Measurements from ENCODE around the gene LAGE3. TPM values are rescaled to one million over a fixed set of nuclear protein-coding genes. Genes with fewer than 3 reads are reported as not detected.

LAGE3 gene
- total RNA-seq, 1 donor from 2014 or later, result 15.1 TPM

DNA sequence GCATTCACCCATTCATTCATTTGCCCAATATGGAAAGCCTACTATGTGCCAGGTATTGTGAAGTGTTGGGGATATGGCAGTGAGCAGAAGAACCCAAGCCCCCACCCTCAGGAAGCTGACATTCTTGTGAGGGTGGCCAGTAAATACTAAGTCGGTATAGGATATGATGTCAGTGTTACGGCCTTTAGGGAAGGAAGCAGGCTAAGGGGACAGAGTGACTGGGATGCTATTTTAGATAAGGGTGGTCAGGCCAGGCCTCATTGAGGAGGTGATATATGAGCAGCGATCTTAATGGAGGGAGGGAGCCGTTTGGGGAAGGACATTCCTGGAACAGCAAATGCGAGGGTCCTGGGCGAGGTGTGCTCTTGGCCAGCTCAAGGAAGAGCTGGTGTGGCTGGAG, 48.6 kb downstream of the LAGE3 start:
- no peak for TF ChIP-seq CTCF (IDR thresholded peaks at IDR 0.05)
- H3K9me3 ChIP-seq, result no peaks in the 10 kb centered on the region
- H3K4me3 ChIP-seq, result peak overlapping the region; percentile 65
- DNase-seq (no peak), ATAC-seq (no peak)
- peaks cover 15% of the 10 kb centered on the region for H3K36me3 ChIP-seq
- peak overlapping the region; percentile 47 for H3K27ac ChIP-seq
- H3K27me3 ChIP-seq, result no peaks in the 10 kb centered on the region
- intact Hi-C loops (cut with DNase I), result no loop called here
- H3K4me1 ChIP-seq, result peaks cover 3% of the 10 kb centered on the region

GRCh38 chrX:154429711-154430110, 49.4 kb downstream of the LAGE3 start:
- H3K9me3 ChIP-seq, result no peaks in the 10 kb centered on the region
- peaks cover 15% of the 10 kb centered on the region for H3K36me3 ChIP-seq
- H3K4me1 ChIP-seq, result peaks cover 3% of the 10 kb centered on the region
- intact Hi-C loops (cut with DNase I), result no loop called here
- no peak for DNase-seq
- peak overlapping the region; percentile 65 for H3K4me3 ChIP-seq
- no peaks in the 10 kb centered on the region for H3K27me3 ChIP-seq
- no peak for ATAC-seq
- H3K27ac ChIP-seq, result no peak overlapping the region
- TF ChIP-seq CTCF (IDR thresholded peaks at IDR 0.05), result no peak

DNA sequence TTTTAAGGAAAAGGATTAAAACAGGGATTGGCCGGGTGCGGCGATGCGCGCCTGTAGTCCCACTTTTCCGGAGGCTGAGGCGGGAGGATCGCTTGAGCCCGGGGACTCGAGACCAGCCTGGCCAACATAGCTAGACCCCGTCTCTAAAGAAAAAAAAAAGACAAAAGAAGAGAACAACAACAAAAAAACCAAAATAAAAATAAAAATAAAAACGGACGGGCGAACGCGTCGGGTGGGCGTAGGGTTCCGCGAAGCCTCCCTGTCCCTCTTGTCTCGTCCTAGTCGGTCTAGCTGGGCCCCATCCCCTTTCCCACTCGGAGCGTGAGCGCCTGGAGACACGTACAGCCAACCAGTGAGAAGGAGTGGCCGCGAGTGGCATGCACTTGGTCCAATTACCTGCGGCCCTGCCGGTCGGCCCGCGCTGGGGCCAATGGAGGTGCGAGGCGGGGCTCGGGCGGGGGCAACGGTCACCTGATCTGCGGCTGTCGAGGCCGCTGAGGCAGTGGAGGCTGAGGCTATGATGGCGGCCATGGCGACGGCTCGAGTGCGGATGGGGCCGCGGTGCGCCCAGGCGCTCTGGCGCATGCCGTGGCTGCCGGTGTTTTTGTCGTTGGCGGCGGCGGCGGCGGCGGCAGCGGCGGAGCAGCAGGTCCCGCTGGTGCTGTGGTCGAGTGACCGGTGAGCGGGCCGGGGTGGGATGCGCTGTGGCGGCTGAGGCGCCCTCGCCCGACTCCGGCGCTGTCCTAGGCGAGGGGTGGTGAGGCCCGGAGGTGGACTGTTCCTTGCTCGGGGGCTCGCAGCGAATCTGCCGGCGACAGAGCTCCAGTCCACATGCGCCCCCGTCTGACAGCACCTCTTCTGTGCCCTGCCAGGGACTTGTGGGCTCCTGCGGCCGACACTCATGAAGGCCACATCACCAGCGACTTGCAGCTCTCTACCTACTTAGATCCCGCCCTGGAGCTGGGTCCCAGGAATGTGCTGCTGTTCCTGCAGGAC, 50.6 kb downstream of the LAGE3 start, which contains the start of gene ATP6AP1:
Gene ATP6AP1 (plus strand): TSS at position 502 of the 996 bp plus-strand sequence. CDS start 16 bp downstream, at position 518.
- intact Hi-C loops (cut with DNase I), result no loop called here
- TF ChIP-seq CTCF (IDR thresholded peaks at IDR 0.05), result no peak
- Histone ChIP-seq H3K27me3 (no peaks in the 10 kb centered on the region), H3K9me3 (no peaks in the 10 kb centered on the region), H3K27ac (peak within 1 kb of the TSS; percentile 83), H3K4me1 (peaks cover 3% of the 10 kb centered on the region), H3K36me3 (peaks cover 10% of the 10 kb centered on the region), H3K4me3 (peak within 1 kb of the TSS; percentile 65)
- DNase-seq (peak; percentile 96), ATAC-seq (peak; percentile 98)

Small RNAs within 50 kb of the gene (microRNA-seq; reads per million reads assigned to microRNA genes)
- not detected for gene MIR6858 (ENCODE audit: borderline microRNAs expressed)

Other genes starting within 250 kb of the LAGE3 start
- not detected for gene OPN1MW3, start 221.7 kb downstream of the LAGE3 start, total RNA-seq
- not detected for gene TEX28, start 184.2 kb downstream of the LAGE3 start, total RNA-seq
- not detected for gene TKTL1, start 183.5 kb downstream of the LAGE3 start, total RNA-seq
- gene FLNA, start 104.6 kb downstream of the LAGE3 start, total RNA-seq, result 1,252 TPM
- 58.4 TPM for gene EMD, start 100.0 kb downstream of the LAGE3 start, total RNA-seq
- gene RPL10, start 80.9 kb downstream of the LAGE3 start, total RNA-seq, result 2,677 TPM
- gene DNASE1L1, start 70.0 kb downstream of the LAGE3 start, total RNA-seq, result 37.1 TPM
- 43.9 TPM for gene TAFAZZIN, start 67.7 kb downstream of the LAGE3 start, total RNA-seq
- 193 TPM for gene ATP6AP1, start 50.6 kb downstream of the LAGE3 start, total RNA-seq
- 108 TPM for gene GDI1, start 42.1 kb downstream of the LAGE3 start, total RNA-seq
- 82.0 TPM for gene FAM50A, start 35.1 kb downstream of the LAGE3 start, total RNA-seq
- gene PLXNA3, start 21.0 kb downstream of the LAGE3 start, total RNA-seq, result 49.0 TPM
- gene UBL4A, start 7.3 kb upstream of the LAGE3 start, total RNA-seq, result 33.8 TPM
- gene SLC10A3, start 11.3 kb upstream of the LAGE3 start, total RNA-seq, result 23.7 TPM
- 42.6 TPM for gene FAM3A, start 37.0 kb upstream of the LAGE3 start, total RNA-seq
- gene G6PD, start 67.6 kb upstream of the LAGE3 start, total RNA-seq, result 84.9 TPM
- gene IKBKG, start 68.3 kb upstream of the LAGE3 start, total RNA-seq, result 33.4 TPM
- not detected for gene CTAG1A, start 105.9 kb upstream of the LAGE3 start, total RNA-seq
- gene CTAG1B, start 140.0 kb upstream of the LAGE3 start, total RNA-seq, result not detected
- not detected for gene CTAG2, start 174.3 kb upstream of the LAGE3 start, total RNA-seq